Right forelimb (tissue), 1 donor: Measurements from ENCODE around the gene MCM9.
"Not testable (repeated sequence)": the region's sequence is repeated elsewhere in the genome, so short reads cannot be mapped to it uniquely, and the experiment has no call there.

Source experiments
- DNase-seq: peaks from one replicate; pipeline ENCODE4 v3.0.0-alpha.2; 2018

Gene MCM9

DNA sequence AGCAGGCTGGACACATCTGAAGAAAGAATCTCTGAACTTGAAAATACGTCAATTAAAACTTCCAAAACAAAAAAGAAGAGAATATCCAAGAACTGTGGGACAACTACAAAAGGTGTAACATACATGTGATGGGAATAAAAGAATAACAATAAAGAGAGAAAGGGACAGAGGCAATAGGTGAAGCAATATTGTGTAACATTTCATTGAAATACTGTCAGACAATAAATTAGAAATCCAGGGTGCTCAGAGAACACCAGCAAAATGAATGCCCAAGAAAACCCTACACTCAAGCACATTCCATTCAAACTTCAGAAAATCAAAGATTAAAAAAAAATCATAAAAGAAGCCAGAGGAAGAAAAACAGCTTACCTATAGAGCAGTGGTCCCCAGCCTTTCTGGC is 74.6 kb downstream of the MCM9 start:
- no peak for DNase-seq

GRCh38 chr6:118859517-118860064 is 75.4 kb downstream of the MCM9 start:
- DNase-seq, result no peak

GRCh38 chr6:118856301-118856700 is 78.7 kb downstream of the MCM9 start:
- DNase-seq, result no peak

DNA sequence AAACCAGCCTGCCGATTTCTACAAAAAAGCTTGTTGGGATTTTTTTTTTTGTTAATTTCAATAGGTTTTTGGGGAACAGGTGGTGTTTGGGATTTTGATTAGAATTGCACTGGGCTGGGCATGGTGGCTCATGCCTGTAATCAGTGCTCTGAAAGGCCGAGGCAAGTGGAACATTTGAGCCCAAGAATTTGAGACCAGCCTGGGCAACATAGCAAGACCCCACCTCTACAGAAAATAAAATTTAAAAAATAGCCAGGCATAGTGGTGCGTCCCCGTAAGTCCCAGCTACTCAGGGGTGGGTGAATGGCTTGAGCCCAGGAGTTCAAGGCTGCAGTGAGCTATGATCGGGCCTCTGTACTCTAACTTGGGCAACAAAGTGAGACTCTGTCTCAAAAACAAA is 81.6 kb downstream of the MCM9 start:
- DNase-seq, result no peak

DNA sequence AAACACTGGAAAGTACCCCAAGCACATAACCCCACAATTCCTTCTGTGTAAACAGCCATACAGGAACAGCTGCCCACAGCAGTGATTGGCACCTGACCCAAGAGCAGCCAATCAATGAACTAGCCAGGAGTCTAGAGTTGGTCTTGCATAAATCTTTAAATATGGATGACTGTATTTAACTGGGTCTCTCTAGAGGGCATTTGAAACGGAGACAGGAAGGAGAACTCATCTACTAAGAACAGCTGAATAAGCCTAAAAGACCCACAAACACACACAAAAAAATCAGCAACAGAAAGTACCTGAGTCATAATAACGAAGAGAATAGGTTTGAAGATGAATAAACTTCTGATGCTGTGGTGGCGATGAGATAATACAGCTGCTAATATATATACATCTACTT is 90.0 kb downstream of the MCM9 start:
- no peak for DNase-seq

- DNase-seq, result no peak
Measured at GRCh38 chr6:118843685-118844390, 91.1 kb downstream of the MCM9 start.

DNA sequence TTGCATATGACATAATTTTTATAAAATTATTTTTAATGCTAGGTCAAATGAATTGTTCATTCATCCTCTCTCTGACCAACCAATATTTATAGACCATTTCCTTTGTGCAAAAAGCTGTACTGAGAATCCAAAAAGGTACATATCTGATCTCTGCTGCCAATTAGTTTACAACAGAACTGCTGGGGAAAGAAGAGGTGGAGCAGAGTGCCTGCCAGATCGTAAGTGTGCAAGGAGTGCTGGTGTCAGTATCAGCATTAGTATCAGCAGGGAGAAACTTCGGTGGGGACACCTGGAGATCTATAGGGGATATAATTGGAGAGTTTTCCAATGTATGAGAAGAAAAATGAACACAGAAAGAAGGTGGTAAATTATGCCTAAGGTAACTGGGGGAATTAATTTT is 104.3 kb downstream of the MCM9 start:
- no peak for DNase-seq

DNA sequence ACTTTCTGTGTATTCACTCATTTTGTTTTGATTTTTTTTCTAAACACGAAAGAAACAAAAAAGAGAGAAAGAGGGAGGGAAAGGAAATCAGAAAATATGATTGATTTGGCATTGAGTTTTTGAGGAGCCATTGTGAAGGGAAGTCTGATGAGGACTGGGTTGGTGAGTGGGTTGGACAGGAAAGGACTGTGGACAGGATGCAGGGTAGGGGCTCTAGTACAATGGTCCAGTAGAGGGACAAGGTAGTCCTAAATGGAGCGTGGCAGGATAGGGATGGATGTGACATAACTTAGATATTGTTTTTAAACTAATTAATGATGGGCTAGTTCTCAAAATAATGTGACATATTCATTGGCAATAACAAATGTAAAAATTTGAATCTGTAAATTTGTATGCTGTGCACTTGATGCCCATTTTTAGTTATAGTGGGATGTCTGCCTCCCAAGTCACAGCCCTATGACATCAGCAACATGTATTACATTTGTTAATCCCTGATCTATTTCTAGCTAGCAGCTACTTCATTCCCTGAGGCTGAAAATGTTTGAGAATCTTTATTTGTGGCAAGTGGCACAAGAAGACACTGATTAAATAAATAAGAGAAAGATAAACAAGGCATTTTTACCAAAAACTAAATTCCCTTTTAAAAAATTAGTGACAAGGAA is 105.0 kb downstream of the MCM9 start:
- no peak for DNase-seq

GRCh38 chr6:118826096-118826495 is 108.9 kb downstream of the MCM9 start:
- DNase-seq, result no peak

DNA sequence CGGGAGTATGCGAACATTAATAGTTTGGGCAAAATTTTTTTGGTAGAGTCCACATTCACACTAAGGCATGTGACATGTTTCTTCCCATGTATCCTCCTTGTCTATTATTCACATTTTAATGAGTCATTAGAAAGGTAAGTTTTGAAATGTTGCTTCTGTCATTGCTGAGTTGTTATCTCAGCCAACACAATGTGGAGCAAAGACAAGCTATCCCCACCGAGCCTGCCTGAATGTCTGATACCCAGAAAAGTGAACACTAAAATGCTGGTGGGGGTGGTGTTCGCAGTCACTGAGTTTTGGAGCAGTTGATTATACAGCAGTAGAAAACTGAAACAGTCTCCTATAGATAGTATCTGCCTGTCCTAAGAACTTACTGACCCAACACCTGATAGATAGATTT is 109.3 kb downstream of the MCM9 start:
- DNase-seq, result no peak

GRCh38 chr6:118815495-118815894 is 119.5 kb downstream of the MCM9 start:
- no peak for DNase-seq

DNA sequence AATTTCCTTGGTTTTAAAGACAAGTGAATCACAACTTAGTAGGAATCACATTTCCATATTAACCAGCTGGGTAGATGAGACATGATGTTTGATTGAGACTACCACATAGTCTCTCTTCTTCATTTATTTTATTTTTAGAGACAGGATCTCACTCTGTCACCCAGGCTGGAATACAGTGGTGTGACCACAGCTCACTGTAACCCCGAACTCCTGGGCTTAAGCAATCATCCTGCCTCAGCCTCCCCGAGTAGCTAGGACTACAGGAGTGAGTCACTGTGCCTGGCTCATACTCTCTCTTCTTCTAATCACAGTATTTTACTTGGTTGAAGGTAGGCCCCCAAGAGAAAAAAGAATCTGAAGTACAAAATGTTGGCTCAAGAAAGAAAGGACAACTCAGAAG is 121.2 kb downstream of the MCM9 start:
- DNase-seq, result no peak

DNA sequence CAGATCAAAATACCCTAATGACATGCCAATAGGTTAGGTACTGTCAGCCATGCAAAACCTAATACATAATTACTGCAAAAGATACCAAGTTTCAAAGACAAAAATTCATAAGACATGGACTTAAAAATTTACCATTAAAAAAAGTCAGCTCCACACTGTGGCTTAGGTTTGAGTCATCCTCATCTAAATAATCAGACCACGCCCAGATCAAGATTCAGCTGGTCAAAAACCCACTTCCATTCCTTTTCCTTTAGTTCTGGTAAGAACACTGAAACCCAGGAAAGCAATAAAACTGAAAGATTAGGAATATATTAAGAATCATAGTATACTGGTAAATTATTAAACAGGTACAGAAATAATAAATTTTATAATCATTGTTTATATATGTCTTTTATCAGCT is 122.0 kb downstream of the MCM9 start:
- no peak for DNase-seq

DNA sequence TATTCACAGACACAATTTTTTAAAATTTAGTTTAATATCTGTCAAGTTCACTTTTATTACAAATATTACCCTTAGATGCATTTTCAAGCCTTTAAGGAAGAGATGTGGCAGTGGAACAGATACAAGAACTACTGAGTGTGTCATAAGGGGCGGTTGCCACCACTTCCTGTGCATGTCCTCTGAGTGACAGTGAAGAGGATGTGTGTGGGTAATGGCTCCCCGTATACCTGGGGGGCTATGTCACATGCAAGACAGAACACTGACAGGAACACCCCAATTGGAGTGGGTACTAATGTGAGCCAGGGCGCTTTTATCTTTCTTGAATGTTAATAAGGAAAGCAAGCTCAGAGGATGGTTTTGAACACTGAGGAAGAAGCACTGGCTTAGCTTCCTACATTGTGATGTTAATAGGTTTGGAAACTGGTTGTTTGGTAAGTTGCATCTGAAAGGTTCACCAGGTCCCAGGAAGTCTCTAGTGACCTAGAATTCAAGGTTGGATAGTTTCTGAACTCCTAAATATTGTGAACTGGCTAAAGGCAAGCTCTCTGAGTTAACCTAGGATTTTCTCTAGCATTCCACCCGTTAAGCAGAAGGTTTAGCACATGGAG is 124.4 kb downstream of the MCM9 start:
- DNase-seq, result no peak

- DNase-seq, result no peak
Measured at GRCh38 chr6:118808793-118809638, 125.9 kb downstream of the MCM9 start.

GRCh38 chr6:118804091-118804490 is 130.9 kb downstream of the MCM9 start:
- no peak for DNase-seq

- DNase-seq, result no peak
Measured at GRCh38 chr6:118801257-118801656, 133.7 kb downstream of the MCM9 start.

- peak; percentile 82 for DNase-seq
Measured at GRCh38 chr6:118800394-118801071, 134.4 kb downstream of the MCM9 start.

GRCh38 chr6:118799826-118800225 is 135.1 kb downstream of the MCM9 start:
- DNase-seq, result no peak

GRCh38 chr6:118796548-118796947 is 138.4 kb downstream of the MCM9 start:
- not testable (repeated sequence) for DNase-seq

GRCh38 chr6:118791499-118791898 is 143.5 kb downstream of the MCM9 start:
- no peak for DNase-seq

DNA sequence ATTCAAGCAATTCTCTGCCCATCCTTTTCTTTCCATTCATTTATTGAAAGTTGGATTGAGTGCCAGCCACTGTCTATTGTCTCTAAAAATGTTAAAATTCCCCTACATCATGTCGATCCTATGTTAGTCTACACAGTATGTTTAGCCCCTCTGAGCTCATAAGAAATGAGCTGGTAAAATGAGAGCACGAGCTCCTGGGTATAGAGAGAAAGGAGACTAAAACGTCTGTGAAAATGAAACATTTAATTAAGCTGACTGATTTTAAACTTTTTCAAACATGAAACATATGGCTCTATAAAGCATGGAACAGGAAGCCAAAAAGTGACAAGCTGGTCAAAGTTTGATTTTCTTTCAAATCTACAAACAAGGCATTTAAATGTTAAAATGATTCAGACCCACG is 145.0 kb downstream of the MCM9 start:
- DNase-seq, result no peak

DNA sequence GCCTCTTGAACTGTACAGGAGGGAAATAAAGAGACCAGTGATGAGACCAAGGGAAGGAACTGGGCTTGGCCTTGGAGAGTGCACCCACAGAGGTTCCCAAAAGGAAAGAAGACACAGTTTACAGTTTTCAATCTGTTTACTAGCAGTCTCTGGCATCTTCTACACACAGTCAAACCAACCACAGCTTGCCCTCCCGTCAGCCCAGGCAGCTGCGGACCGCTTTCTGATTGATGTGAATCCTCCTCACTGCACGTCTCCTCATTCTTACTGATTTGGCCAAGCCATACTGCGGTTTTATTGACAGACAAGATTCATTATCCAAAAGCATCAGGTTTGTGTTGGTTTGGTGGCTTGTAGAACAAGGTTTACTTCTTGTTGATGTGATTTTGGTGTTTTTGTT is 145.5 kb downstream of the MCM9 start:
- no peak for DNase-seq
